ENCODE measurements around the gene NCK2.

DNA sequence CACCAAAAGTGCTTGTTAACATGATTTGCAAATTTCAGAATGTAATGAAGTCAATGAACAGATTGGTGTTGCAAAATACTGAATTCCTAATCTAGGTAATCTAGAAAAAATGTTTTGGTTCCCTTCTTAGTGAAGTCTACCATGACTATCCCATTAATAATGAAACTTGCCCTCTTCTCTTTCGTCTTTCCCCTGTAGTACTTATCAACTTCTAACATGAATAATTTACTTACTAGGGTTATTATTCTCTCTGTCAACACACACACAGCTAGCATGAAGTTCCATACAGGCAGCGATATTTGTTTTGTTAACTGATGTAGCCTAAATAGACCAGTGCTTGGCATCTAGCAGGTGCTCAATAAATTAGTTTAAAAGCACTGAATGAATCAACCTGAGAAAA lies 160.2 kb downstream of the NCK2 start:
- TF ChIP-seq, protein P1, sequence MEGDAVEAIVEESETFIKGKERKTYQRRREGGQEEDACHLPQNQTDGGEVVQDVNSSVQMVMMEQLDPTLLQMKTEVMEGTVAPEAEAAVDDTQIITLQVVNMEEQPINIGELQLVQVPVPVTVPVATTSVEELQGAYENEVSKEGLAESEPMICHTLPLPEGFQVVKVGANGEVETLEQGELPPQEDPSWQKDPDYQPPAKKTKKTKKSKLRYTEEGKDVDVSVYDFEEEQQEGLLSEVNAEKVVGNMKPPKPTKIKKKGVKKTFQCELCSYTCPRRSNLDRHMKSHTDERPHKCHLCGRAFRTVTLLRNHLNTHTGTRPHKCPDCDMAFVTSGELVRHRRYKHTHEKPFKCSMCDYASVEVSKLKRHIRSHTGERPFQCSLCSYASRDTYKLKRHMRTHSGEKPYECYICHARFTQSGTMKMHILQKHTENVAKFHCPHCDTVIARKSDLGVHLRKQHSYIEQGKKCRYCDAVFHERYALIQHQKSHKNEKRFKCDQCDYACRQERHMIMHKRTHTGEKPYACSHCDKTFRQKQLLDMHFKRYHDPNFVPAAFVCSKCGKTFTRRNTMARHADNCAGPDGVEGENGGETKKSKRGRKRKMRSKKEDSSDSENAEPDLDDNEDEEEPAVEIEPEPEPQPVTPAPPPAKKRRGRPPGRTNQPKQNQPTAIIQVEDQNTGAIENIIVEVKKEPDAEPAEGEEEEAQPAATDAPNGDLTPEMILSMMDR (IDR thresholded peaks at IDR 0.05), result no peak
- no peak for TF ChIP-seq POLR2AphosphoS5 (IDR thresholded peaks at IDR 0.05)
- no peak for TF ChIP-seq POLR2A (IDR thresholded peaks at IDR 0.05)
- TF ChIP-seq EP300 (IDR thresholded peaks at IDR 0.05), result no peak

All from sigmoid colon (tissue), 4 donors.